ENCODE results near the gene AHNAK.
"Not testable (repeated sequence)": the region's sequence is repeated elsewhere in the genome, so short reads cannot be mapped to it uniquely, and the experiment has no call there.

AHNAK gene

DNA sequence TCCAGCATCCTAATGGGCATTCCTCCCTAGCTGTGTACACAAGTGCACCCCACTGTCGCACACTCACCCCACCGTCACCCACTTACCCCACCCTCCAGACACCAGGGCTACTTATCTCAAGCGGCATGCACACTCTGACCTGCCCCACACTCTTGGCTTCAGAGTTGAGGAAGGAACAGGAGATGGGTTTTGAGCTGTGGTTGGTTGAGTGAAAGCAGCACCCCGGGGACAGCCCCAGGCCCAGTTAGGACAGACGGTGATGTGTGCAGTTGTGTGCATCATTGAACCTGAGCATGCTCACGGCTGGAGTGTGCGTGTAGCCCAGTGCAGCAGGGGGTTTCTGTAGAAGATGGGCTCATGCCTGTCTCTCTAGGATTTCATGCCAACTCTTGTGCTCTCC lies 32.5 kb downstream of the AHNAK start:
- DNase-seq, result no peak

- no peak for DNase-seq
These were observed 33.0 kb downstream of the AHNAK start for GRCh38 chr11:62513626-62514025.

DNA sequence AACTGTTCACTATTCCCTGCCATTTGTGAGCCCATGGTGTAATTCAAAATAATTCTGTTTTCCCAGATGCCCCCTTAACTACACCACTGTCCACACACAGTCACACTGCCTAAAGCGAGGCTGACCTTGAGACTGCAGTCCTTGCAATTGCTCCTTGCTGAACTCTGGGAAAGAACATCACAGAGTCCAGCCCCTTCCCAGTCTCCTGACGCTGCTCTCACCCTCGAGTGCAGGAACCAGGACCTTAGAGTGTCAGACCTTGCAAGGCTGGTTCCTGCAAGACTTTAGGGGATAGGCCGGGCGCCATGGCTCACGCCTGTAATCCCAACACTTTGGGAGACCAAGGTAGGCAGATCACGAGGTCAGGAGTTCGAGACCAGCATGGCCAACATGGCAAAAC lies 33.6 kb downstream of the AHNAK start:
- DNase-seq, result no peak

DNA sequence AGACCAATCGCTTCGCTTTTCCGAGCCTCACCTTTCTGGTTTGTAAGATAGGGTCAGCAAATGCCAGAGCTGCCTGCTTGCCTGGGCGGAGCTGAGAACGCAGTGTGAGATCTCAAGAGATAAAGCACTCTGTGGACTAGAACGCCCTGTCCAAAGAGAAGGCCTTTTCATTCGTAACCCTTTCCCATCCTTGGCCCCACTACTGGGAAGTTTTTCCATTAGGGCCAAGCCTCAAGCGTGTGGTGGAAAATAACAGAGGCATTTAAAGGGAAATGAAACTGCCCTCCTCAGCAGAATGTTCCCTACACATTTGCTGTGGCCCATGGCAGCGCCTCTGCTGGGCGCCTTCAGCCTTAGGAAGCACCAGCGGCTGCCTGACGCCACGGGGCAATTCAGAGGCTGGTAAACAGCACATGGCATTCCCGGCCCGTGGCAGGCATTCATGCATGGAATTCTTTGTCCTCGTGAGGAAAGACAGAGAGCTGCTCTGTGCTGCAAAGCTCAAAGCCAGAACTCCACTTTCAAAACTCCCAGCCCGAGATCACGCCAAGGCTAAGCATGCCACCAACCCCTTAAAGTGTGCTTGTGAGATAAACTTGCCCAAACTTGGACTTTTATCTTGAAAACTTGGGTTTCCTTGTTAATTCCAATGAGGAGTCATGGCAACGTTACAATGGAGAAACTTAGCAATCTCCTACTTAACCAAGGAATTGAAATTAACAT lies 38.1 kb downstream of the AHNAK start:
- no peak for DNase-seq

GRCh38 chr11:62507125-62507422 lies 39.5 kb downstream of the AHNAK start:
- no peak for DNase-seq

DNA sequence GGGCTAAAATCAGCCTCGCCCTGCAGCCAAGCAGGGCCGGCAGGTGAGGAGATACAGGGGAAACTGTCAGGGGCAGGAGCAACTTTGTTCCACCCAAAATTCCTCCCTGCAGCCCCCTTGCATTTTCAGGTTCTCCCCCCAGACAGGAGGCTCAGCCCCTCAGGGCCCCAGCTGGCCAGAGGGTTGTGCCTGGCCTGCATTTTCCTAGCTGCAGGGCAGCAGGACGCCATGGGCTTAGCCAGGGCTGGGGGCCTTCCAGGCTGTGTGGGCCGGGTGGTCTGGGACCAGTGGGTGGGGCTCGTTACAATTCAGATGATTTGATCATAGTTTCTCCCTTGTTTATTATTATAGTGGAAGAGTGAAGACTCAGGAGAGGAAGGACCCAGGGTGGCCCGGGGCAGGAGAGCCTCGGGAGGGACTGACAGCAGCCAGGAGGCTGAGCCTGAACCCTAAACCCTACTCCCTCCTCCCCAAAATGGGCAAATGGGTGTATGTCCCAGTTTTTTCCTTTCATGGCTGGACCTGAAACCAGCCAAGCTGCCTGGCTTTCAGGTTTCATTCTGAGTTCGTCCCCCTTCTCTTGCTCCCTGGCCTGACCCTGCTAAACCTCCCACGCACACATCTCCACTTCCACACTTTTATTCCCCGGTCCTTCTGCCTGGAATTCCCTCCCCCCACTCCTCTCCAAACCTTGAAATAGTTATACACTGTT lies 40.0 kb downstream of the AHNAK start:
- DNase-seq, result no peak

DNA sequence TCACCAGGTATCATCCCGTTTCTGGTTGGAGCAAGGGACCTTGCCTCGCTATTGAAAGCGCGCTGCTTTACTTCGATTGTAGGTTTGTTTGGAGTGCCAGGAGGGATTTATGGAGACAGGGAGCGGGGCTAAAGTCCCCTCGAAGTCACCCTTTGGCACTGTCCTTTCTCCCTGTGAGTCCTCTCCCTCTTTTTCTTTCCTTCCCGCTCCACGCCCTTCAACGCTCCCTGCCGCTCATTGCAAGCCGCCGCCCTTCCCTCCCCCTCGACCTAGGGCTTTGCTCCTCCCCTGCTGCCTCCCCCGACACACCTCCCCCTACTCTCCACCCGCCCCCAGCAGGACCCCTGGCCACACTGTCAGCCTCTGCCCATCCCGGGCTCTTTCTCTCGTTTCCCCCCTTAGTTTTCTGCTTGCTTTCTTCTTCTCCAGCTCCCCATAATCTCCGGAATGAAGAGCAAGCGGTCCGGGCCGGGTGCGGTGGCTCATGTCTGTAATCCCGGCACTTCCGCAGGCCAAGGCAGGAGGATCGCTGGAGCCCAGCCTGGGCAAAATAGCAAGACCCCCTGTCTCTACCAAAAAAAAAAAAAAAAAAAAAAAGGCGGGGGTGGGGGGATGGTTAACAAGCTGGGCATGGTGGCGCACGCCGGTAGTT lies 41.0 kb downstream of the AHNAK start:
- no peak for DNase-seq

DNA sequence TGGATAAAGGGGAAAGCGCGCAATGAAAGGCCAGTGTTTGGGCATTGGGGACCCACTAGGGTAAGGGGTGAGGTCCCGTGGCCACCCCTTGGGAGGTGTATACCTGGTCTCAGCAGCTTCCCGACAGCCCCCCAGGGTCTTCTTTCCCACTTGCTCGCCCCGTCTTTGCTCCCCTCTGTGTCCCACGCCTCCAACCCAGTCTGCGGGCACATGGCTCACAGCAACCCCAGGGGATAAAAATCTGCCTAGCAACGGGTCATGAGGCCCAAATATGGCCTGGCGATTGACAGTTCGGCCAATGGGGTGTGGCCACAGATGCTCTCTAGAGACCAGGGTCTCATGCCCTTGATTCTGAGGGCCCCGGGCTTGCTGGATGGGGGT lies 41.6 kb downstream of the AHNAK start:
- DNase-seq, result no peak

- no peak for DNase-seq
These were observed 42.2 kb downstream of the AHNAK start for GRCh38 chr11:62504158-62504973.

- DNase-seq, result no peak
These were observed 44.4 kb downstream of the AHNAK start for GRCh38 chr11:62502030-62502730.

DNA sequence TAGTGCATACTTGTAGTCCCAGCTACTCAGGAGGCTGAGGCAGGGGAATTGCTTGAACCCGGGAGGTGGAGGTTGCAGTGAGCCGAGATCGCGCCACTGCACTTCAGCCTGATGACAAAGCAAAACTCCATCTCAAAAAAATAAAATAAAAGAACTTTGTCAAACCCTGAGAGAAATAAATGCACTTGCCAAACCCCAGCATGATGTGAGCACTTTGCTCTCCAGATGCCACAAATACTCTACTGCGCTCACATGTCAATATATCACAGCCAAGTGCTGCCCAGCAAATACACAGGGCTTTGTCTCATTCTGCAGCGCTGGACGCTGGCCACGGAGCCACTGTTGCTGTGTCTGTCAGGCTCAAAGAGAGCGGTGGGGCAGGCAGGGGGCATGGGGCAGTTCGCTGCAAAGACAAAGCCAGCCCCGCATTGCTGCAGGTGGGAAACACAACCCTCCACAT lies 45.1 kb downstream of the AHNAK start:
- DNase-seq, result no peak

DNA sequence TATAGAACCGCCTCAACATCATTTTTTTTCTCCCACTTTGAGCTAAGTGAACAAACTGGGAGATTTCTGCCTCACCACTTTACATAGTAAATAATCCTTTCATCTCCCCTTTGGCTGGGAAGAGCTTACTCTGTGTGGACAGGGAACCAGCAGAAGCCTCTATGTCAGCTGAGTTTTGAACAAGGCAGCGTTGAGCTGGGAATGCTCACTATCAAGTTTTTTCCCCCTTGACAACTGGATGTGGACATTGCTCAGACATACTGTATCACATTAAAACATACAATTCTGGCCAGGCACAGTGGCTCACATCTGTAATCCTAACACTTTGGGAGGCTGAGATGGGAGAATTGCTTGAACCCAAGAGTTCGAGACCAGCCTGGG lies 46.0 kb downstream of the AHNAK start:
- no peak for DNase-seq

- DNase-seq, result no peak
These were observed 46.5 kb downstream of the AHNAK start for GRCh38 chr11:62499944-62500649.

DNA sequence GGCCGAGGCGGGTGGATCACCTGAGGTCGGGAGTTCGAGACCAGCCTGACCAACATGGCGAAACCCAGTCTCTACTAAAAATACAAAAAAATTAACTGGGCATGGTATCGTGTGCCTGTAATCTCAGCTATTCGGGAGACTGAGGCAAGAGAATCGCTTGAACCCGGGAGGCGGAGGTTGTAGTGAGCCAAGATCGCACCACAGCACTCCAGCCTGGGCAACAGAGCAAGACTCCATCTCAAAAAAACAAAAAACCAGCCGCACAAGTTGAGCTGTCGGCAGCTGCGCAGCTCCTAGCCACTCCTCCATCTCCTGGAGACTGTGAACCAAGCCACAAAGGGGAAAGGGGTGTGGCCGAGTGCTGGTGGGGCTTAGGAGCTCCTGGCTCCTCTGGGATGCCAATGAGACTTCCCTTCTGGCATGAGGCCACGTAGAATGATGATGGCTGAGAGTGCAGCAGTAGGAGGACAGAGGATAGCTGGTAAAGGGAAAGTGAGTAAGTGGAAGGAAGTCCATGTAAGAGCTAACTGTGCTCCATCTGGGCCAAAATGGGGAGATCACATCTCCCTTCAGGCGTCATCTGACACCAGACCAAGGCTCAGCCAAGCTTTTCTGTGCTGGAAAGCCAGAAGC lies 47.2 kb downstream of the AHNAK start:
- not testable (repeated sequence) for DNase-seq

GRCh38 chr11:62498492-62499286 lies 47.9 kb downstream of the AHNAK start:
- no peak for DNase-seq

GRCh38 chr11:62498031-62498430 lies 48.6 kb downstream of the AHNAK start:
- no peak for DNase-seq

GRCh38 chr11:62497132-62497801 lies 49.3 kb downstream of the AHNAK start:
- peak; percentile 19 for DNase-seq

DNA sequence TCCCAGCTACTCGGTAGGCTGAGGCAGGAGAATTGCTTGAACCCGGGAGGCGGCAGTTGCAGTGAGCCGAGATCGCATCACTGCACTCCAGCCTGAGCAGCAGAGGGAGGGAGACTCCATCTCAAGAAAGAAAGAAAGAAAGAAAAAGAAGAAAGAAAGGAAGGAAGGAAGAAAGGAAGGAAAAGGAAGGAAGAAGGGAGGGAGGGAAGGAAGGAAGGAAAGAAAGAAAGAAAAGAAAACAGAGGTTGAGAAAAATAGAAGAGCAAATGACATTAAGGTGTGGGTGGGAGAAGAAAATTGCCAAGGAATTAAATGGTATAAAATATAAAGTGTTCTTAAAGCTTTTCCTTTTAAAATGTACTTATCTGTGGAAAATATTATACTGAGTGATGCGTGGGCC lies 49.9 kb downstream of the AHNAK start:
- DNase-seq, result no peak

GRCh38 chr11:62494246-62494645 lies 52.4 kb downstream of the AHNAK start:
- DNase-seq, result no peak

- DNase-seq, result no peak
These were observed 52.8 kb downstream of the AHNAK start for GRCh38 chr11:62493801-62494200.
